ENCODE results near the gene GPS1.

Gene GPS1

GRCh38 chr17:82092628-82092994 is 40.9 kb downstream of the GPS1 start:
- no peak for DNase-seq

GRCh38 chr17:82092995-82093751 is 41.5 kb downstream of the GPS1 start:
- DNase-seq, result no peak

- DNase-seq, result no peak
Measured at GRCh38 chr17:82094931-82095776, 43.5 kb downstream of the GPS1 start.

GRCh38 chr17:82095777-82096708 is 44.3 kb downstream of the GPS1 start:
- no peak for DNase-seq

- no peak for DNase-seq
Measured at GRCh38 chr17:82096709-82097183, 45.0 kb downstream of the GPS1 start.

- DNase-seq, result peak; percentile 23
Measured at GRCh38 chr17:82097184-82097918, 45.7 kb downstream of the GPS1 start.

GRCh38 chr17:82097919-82098168 is 46.1 kb downstream of the GPS1 start:
- DNase-seq, result no peak

- DNase-seq, result peak; percentile 90
Measured at GRCh38 chr17:82098169-82098938, 46.7 kb downstream of the GPS1 start, which contains the start of gene FASN. FASN (minus strand) TSS chr17:82098236; CDS start chr17:82096445, 1,791 bp downstream.

GRCh38 chr17:82098939-82099763 is 47.5 kb downstream of the GPS1 start:
- DNase-seq, result no peak

GRCh38 chr17:82100502-82101298 is 49.0 kb downstream of the GPS1 start:
- no peak for DNase-seq

- no peak for DNase-seq
Measured at GRCh38 chr17:82101301-82101715, 49.6 kb downstream of the GPS1 start.

- DNase-seq, result no peak
Measured at GRCh38 chr17:82101767-82102679, 50.3 kb downstream of the GPS1 start.

- no peak for DNase-seq
Measured at GRCh38 chr17:82103553-82104451, 52.1 kb downstream of the GPS1 start.

GRCh38 chr17:82104797-82105416 is 53.2 kb downstream of the GPS1 start:
- DNase-seq, result no peak

GRCh38 chr17:82105417-82105881 is 53.8 kb downstream of the GPS1 start:
- DNase-seq, result no peak

GRCh38 chr17:82105882-82106687 is 54.4 kb downstream of the GPS1 start:
- peak; percentile 58 for DNase-seq
